Coronary artery (tissue), 2 donors: ENCODE measurements around the gene B3GAT1.
A peak's percentile ranks its signal among the peaks of the same experiment; 100 is the strongest.

Source experiments
- DNase-seq: peaks from one replicate; pipeline ENCODE4 v3.0.0-alpha.2; 2017; ENCODE audit warnings: low spot score
- H3K27ac ChIP-seq, 2 donors: fragments of 200-600 bp; sonication (generic); one replicate each; pipeline ENCODE4 v1.5.1; 2016 to 2019
- H3K4me3 ChIP-seq: fragments of 200-600 bp; sonication (generic); 2 replicates; pipeline ENCODE4 v1.5.1; 2016; ENCODE audit warnings: mild to moderate bottlenecking, moderate library complexity
- CTCF ChIP-seq: fragments of 200-600 bp; sonication (generic); IDR thresholded peaks from one replicate; pipeline ENCODE4 v1.5.1; 2019; ENCODE audit warnings: antibody characterized with exemption

Gene B3GAT1

GRCh38 chr11:134355656-134356055 is 56.4 kb downstream of the B3GAT1 start:
- H3K4me3 ChIP-seq: no peak overlapping the region
- DNase-seq: no peak
- no peak for TF ChIP-seq CTCF
- no peak overlapping the region for H3K27ac ChIP-seq

- Histone ChIP-seq H3K27ac (no peak overlapping the region), H3K4me3 (no peak overlapping the region)
- TF ChIP-seq CTCF: no peak
- DNase-seq: no peak
Measured at GRCh38 chr11:134355136-134355535, 56.9 kb downstream of the B3GAT1 start.

- no peak overlapping the region for H3K27ac ChIP-seq
- no peak for TF ChIP-seq CTCF
- no peak for DNase-seq
- no peak overlapping the region for H3K4me3 ChIP-seq
Measured at GRCh38 chr11:134352111-134352510, 59.9 kb downstream of the B3GAT1 start.

- TF ChIP-seq CTCF: no peak
- DNase-seq: no peak
- no peak overlapping the region for H3K27ac ChIP-seq
- H3K4me3 ChIP-seq: no peak overlapping the region
Measured at GRCh38 chr11:134350381-134350780, 61.7 kb downstream of the B3GAT1 start.

GRCh38 chr11:134349802-134350355 is 62.2 kb downstream of the B3GAT1 start:
- DNase-seq: peak; percentile 58
- no peak overlapping the region for H3K4me3 ChIP-seq
- TF ChIP-seq CTCF: no peak
- no peak overlapping the region for H3K27ac ChIP-seq

- TF ChIP-seq CTCF: no peak
Measured at GRCh38 chr11:134349109-134349801, 62.8 kb downstream of the B3GAT1 start.

GRCh38 chr11:134347441-134347840 is 64.6 kb downstream of the B3GAT1 start:
- Histone ChIP-seq H3K27ac (no peak overlapping the region), H3K4me3 (no peak overlapping the region)
- TF ChIP-seq CTCF: no peak
- peak; percentile 26 for DNase-seq

More at GRCh38 chr11:134349109-134349801, 62.8 kb downstream of the B3GAT1 start:
- no peak for DNase-seq
- no peak overlapping the region for H3K4me3 ChIP-seq
- H3K27ac ChIP-seq: no peak overlapping the region
